Transverse colon (tissue), 4 donors: Measurements from ENCODE around the gene CERK. TPM values are rescaled to one million over a fixed set of nuclear protein-coding genes. Genes with fewer than 3 reads are reported as not detected.

ENCODE experiments used
- DNase-seq: peaks from one replicate; pipeline ENCODE4 v3.0.0-alpha.2; 2019
- H3K27ac ChIP-seq, 4 donors: fragments of 200-600 bp; sonication (generic); 2 replicates each; pipeline ENCODE4 v1.5.1; 2016 to 2018; ENCODE audit warnings: inconsistent platforms in 4 of 4
- H3K27me3 ChIP-seq: fragments of 200-600 bp; sonication (generic); 2 replicates; pipeline ENCODE4 v1.5.1; 2017; ENCODE audit warnings: inconsistent platforms
- H3K36me3 ChIP-seq, 4 donors: fragments of 200-600 bp; sonication (generic); 2 replicates each; pipeline ENCODE4 v1.5.1; 2017 to 2019; ENCODE audit warnings: inconsistent platforms in 4 of 4
- H3K4me1 ChIP-seq, 4 donors: fragments of 200-600 bp; sonication (generic); 2 replicates each; pipeline ENCODE4 v1.5.1; 2017 to 2020; ENCODE audit warnings: inconsistent platforms in 4 of 4
- H3K4me3 ChIP-seq, 4 donors: fragments of 200-600 bp; sonication (generic); 1 replicate in 1 of 4; 2 replicates in 3 of 4; pipeline versions ENCODE4 v1.5.1 to v1.6.1; 2017 to 2019; ENCODE audit warnings: inconsistent platforms in 4 of 4
- H3K9me3 ChIP-seq, 2 donors: fragments of 200-600 bp; sonication (generic); 2 replicates each; pipeline ENCODE4 v1.5.1; 2017 to 2019; ENCODE audit warnings: inconsistent platforms in 2 of 2
- EP300 ChIP-seq: sonication (generic); formaldehyde crosslinking; IDR thresholded peaks from one replicate; pipeline ENCODE4 v1.6.1; 2017; ENCODE audit warnings: antibody characterized with exemption, low read depth
- POLR2A ChIP-seq: fragments of 450-650 bp; IDR thresholded peaks from one replicate; pipeline ENCODE4 v1.6.1; 2016; ENCODE audit warnings: antibody characterized with exemption, mild to moderate bottlenecking, moderate library complexity
- POLR2AphosphoS5 ChIP-seq, 3 donors: sonication (generic); formaldehyde crosslinking; IDR thresholded peaks; one replicate each; pipeline ENCODE4 v1.6.1; 2016; ENCODE audit warnings: antibody characterized with exemption in 3 of 3
- WGBS, 2 donors: methylation state at CpG; one replicate each; pipeline ENCODE4 v1.1.5; 2018; ENCODE audit warnings: low coverage in 1 of 2; 5-methylcytosine and 5-hydroxymethylcytosine counted together
- in situ Hi-C, 4 donors: fragments of 200-750 bp; cut with MboI; loops; one replicate each; pipeline versions ENCODE4 v1.15.0 to v1.15.1; 2017; ENCODE audit warnings: low sequenced_read_pairs in 3 of 4, low pct_ligation_motif_present in 1 of 4, low pct_unique_long_range_greater_than_20kb in 1 of 4
- intact Hi-C: fragments of 100-400 bp; cut with DNase I; formaldehyde crosslinking; loops from one replicate; pipeline ENCODE4 v1.15.1; 2023; ENCODE audit warnings: low total_unique reads
- total RNA-seq, 4 donors: library from RNA; depleted of rRNA; stranded (reverse); fragments of >200 nt; gene quantifications; one replicate each; pipeline ENCODE4 v1.1.0, GENCODE V29; 2016
- TF ChIP-seq, protein P1 (sequence below), 5 experiments: fragments of 200-600 bp in 3 of 5; fragments of 450-650 bp in 2 of 5; sonication (generic) in 3 of 5; IDR thresholded peaks; 1 replicate in 2 of 5; 2 replicates in 3 of 5; pipeline ENCODE4 v1.5.1; 2016 to 2017; ENCODE audit warnings: antibody characterized with exemption in 5 of 5, inconsistent platforms in 3 of 5, mild to moderate bottlenecking in 2 of 5, moderate library complexity in 1 of 5

CERK gene
- total RNA-seq, 4 donors from 2014 or later = 13.7 to 72.2 (median 63.5) TPM

DNA sequence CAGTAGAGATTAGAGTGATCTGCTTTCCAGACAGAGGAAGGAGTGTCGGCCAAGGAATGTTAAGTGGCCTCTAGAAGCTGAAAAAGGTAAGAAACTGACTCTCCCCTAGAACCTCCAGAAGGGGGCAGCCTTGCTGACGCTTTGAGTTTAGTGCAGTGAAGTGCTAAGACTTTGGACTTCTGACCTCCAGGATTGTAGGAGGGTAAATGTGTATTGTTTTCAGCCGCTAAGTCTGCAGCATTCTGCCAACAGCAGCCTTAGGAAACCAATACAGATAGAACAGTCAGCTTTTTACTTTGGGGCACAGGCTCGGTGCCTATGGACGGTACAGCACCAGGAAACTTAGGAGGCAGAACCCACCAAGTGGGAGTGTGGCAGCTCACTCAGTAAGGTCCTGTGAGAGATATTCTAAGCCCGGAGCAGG lies 20.8 kb upstream of the CERK start:
- DNase-seq = peak; percentile 82
- Histone ChIP-seq H3K4me3 (no peak overlapping the region), H3K36me3 (no peaks in the 10 kb centered on the region), H3K27ac (peak overlapping the region; percentile 49 to 70 (median 56)), H3K27me3 (no peaks in the 10 kb centered on the region), H3K4me1 (peaks cover 14 to 49% (median 36%) of the 10 kb centered on the region in 4 donors), H3K9me3 (no peaks in the 10 kb centered on the region)
- intact Hi-C loops = no loop called here
- in situ Hi-C loops = loop anchor here in 1 of 4 donors (25.0 kb wide), 1 partner anchor 197 kb away; no protein-coding TSS in a partner anchor
- 27 to 60% methylated on average over 1 to 6 of the region's 6 CpGs for WGBS, 2 donors
- TF ChIP-seq POLR2AphosphoS5 (IDR thresholded peaks at IDR 0.05) = peak in 2 of 3 donors; percentile 48 to 72
- no peak for TF ChIP-seq EP300
- TF ChIP-seq, protein P1, sequence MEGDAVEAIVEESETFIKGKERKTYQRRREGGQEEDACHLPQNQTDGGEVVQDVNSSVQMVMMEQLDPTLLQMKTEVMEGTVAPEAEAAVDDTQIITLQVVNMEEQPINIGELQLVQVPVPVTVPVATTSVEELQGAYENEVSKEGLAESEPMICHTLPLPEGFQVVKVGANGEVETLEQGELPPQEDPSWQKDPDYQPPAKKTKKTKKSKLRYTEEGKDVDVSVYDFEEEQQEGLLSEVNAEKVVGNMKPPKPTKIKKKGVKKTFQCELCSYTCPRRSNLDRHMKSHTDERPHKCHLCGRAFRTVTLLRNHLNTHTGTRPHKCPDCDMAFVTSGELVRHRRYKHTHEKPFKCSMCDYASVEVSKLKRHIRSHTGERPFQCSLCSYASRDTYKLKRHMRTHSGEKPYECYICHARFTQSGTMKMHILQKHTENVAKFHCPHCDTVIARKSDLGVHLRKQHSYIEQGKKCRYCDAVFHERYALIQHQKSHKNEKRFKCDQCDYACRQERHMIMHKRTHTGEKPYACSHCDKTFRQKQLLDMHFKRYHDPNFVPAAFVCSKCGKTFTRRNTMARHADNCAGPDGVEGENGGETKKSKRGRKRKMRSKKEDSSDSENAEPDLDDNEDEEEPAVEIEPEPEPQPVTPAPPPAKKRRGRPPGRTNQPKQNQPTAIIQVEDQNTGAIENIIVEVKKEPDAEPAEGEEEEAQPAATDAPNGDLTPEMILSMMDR (IDR thresholded peaks at IDR 0.05) = peak; percentile 59 to 81 (median 72)

DNA sequence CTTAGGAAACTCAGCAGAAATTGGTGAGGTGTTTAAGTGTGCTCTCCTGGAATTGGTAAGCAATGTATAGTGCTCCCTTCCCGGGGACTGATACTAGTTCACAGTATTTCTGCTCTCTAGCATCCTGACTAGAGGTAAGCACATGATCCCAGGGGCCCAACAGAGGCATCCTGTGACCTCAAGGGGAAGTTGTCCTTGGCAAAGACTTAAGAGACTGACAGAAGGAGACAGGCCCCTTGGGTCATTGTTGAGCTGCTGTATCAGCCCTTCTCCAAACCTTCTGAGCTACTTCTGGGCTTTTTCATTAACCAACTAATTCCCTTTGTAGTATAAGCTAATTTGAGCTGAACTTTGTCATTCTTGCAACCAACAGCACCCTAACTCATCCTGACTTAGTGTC lies 20.1 kb upstream of the CERK start:
- Histone ChIP-seq H3K36me3 (no peaks in the 10 kb centered on the region), H3K4me3 (no peak overlapping the region), H3K9me3 (no peaks in the 10 kb centered on the region), H3K27me3 (no peaks in the 10 kb centered on the region), H3K4me1 (peaks cover 17 to 49% (median 38%) of the 10 kb centered on the region in 4 donors), H3K27ac (peak overlapping the region in 2 of 4 donors; percentile 53 to 70)
- in situ Hi-C loops (loop anchor here in 1 of 4 donors (25.0 kb wide), 1 partner anchor 196 kb away; no protein-coding TSS in a partner anchor), intact Hi-C loops (no loop called here)
- TF ChIP-seq, protein P1 (IDR thresholded peaks at IDR 0.05) = no peak
- no peak for TF ChIP-seq EP300
- no peak for TF ChIP-seq POLR2AphosphoS5 (IDR thresholded peaks at IDR 0.05)
- TF ChIP-seq POLR2A = no peak
- WGBS, 2 donors = 80% methylated on average over 1 of the region's 1 CpG; no CpG with 5 or more reads in 1 of the 2 donors
- no peak for DNase-seq

DNA sequence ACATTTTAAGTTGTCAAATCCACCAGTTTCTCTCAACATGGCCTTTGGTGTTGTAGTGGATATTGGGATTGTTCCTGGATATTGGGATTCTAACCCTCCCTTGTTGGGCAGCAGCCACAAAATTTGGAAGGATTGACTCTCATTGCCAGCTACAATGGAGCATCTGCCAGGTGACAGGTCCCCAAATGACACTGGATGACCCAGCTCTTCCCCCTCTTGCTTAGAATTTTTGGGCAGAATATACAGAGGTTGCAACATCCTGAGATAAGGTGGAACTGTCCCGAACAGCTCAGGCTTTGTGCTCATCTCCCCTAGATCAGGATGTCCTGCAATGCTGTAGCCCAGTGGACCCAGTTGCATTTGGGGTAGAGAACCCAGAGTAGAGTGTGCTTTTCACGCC lies 19.1 kb upstream of the CERK start:
- Histone ChIP-seq H3K27me3 (no peaks in the 10 kb centered on the region), H3K36me3 (no peaks in the 10 kb centered on the region), H3K9me3 (no peaks in the 10 kb centered on the region), H3K4me1 (peaks cover 17 to 56% (median 41%) of the 10 kb centered on the region in 4 donors), H3K4me3 (no peak overlapping the region), H3K27ac (no peak overlapping the region)
- TF ChIP-seq POLR2AphosphoS5 (IDR thresholded peaks at IDR 0.05) (no peak), POLR2A (no peak), EP300 (no peak)
- TF ChIP-seq, protein P1 (IDR thresholded peaks at IDR 0.05) = no peak
- in situ Hi-C loops (loop anchor here in 1 of 4 donors (25.0 kb wide), 1 partner anchor 195 kb away; no protein-coding TSS in a partner anchor), intact Hi-C loops (no loop called here)
- no peak for DNase-seq
- 89% methylated on average over 2 of the region's 2 CpGs; no CpG with 5 or more reads in 1 of the 2 donors for WGBS, 2 donors

DNA sequence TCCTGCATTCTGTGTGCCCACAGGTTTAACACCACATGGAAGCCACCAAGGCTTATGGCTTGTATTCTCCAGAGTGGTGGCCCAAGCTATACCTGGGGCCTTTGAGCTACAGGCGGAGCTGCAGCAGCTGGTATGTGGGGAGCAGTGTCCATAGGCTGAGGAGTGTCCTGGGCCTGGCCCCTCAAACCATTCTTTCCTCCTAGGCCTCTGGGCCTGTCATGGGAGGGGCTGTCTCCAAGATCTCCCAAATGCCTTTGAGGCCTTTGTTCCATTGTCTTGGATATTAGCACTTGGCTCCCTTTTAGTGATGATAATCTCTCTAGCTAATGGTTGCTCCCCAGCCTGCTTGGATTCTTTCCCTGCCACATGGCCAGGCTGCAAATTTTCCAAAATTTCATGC lies 18.0 kb upstream of the CERK start:
- Histone ChIP-seq H3K27me3 (no peaks in the 10 kb centered on the region), H3K27ac (no peak overlapping the region), H3K4me3 (no peak overlapping the region), H3K4me1 (peaks cover 17 to 54% (median 36%) of the 10 kb centered on the region in 4 donors), H3K36me3 (no peaks in the 10 kb centered on the region), H3K9me3 (no peaks in the 10 kb centered on the region)
- TF ChIP-seq EP300 (no peak), POLR2AphosphoS5 (IDR thresholded peaks at IDR 0.05) (no peak), POLR2A (no peak)
- TF ChIP-seq, protein P1 (IDR thresholded peaks at IDR 0.05) = no peak
- DNase-seq = no peak
- WGBS, 2 donors = no CpG with 5 or more reads among the region's 1 CpG
- in situ Hi-C loops (loop anchor here in 1 of 4 donors (25.0 kb wide), 1 partner anchor 194 kb away; no protein-coding TSS in a partner anchor), intact Hi-C loops (no loop called here)
